ENCODE measurements around the gene MEPCE.

DNA sequence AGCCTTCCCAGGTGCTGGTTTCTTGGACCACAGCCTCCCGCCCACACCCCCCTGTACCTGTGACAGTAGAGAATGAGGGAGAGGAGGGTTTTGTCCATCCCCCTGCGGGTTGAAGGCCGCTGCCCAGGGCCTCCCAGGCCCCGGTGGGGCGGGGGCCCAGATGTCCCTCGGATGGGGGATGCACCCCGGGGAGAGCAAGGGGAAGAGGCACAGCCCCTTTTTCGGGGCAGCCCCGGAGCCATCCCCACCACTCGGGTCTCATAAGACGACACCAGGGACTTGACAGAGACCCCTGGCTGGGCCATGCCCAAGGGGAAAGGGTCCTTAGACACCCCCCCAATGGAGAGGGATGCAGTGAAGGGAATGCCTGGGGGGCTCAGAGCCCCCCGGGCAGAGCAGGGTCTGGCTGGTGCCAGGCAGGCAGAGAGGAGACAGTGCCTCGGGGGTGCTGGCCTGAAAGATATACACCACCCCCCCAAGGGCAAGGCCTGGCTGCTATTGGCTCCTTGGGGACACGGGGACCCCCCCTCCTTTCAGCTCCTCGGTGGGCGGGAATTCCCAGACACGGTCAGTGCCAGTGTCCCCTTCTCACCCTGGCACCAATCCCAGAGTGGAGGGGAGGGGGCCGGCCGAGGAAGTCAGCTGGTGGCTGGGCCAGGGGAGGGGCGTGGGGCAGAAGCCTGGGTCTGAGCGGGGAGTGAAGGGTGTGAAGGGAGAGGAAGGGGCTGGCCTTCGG lies 38.2 kb downstream of the MEPCE start:
- TF ChIP-seq CTCF (IDR thresholded peaks at IDR 0.05) (no peak), POLR2A (IDR thresholded peaks at IDR 0.05) (no peak)

All from body of pancreas (tissue), 4 donors.